GM10847 (cell line): ENCODE measurements around the gene C20orf144.
A peak's percentile ranks its signal among the peaks of the same experiment; 100 is the strongest.

ENCODE experiments used
- POLR2A ChIP-seq: IDR thresholded peaks from 2 replicates; pipeline ENCODE4 v1.6.1; 2011; ENCODE audit not compliant: insufficient read length; ENCODE audit errors: extremely low read depth

Gene C20orf144

DNA sequence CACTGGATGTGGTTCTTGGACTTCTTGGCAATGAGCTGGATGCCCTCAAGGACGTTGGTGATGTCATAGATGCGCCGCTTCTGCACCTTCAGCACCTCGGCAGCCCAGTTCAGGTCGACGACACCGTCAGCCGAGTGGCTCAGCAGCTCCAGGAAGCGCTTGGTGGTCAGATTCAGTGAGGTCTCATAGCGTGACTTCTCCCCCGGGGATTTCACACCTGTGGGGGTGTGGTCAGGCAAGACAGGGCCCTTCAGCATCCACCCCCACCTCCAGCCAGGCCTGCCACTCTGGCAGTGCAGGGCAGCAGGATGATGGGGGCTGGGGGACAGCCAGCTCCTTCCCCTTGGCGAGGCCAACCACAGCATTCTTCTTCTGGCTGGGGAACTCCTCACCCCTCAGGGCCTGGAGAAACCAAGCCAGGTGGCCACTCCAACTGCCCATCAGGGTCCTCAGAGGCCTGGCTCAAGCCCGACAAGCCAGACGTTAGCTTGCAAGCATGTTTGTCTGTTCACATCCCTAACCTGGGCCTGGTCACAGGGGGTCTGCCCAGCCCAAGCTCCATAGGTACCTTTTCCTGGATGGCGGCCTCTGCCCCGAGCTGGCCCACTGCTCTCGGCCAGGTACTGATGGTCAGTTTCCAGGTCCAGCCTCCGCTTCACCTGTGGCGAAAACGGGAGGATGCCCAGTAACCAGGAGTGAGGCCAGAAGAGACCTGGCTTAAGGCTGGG lies 17.8 kb downstream of the C20orf144 start:
- no peak for TF ChIP-seq POLR2A

DNA sequence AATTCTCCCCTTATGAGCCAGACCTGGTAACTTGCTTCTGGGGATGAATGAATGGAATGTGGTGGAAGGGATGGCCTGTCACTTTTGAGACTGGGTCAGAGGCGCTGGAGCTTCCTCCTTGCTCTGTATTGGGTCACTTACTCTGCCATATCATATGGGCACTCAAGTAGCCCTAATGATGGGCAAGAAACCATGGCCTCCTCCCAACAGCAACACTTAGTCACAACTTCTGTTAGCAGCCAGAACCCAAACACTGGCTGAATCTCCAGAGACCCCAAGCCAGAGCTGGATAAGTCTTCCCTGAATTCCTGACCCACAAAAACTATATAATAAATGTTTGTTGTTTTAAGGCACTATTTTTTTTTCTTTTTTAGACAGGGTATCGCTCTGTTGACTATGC lies 18.6 kb downstream of the C20orf144 start:
- no peak for TF ChIP-seq POLR2A

DNA sequence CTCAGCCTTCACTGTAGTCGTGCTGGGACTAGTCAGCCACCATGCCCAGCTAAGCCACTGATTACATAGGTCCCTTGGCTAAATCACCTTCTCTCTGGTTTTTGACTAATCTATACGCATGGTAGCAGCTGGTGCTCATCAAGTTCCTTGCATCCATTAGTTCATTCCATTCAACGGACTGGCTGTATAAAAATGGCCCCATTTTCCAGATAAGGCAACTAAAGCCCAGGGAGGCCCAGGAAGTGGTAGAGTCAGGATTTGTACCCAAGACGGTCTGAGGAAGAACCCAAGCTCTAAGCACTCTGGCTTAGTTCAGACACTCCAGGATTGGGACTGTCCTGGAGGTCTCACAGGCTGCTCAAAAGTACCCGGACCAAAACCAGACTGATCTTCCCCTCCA lies 19.2 kb downstream of the C20orf144 start:
- no peak for TF ChIP-seq POLR2A

DNA sequence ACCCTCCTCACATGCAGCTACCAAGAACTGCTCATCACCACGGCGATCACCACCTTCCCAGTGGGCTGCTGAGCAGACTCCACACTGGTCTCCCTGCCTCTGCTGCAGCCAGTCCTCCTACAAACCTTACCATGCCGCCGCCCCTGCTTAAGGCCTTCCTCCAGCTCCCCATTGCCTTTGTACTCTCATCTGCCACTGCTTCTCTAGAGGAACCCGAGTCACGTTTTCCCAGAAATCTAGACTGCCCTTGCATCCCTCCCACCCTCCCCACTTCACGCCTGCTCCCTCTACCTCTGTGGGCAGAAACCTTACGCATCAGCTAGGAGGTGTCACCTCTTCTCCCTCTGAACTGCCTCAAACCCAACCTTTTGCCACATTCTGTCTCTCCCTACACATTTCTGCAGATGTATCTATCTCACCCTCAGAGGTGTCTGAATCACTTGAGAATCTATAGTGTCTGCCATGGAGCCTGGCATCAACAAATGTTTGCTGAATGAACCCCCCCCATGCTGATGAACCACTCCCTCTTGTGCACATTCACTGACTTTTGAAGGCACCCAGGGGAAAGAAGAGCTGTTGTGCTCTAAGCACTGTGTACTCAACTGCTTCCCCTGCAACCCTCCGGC lies 19.7 kb downstream of the C20orf144 start:
- no peak for TF ChIP-seq POLR2A

DNA sequence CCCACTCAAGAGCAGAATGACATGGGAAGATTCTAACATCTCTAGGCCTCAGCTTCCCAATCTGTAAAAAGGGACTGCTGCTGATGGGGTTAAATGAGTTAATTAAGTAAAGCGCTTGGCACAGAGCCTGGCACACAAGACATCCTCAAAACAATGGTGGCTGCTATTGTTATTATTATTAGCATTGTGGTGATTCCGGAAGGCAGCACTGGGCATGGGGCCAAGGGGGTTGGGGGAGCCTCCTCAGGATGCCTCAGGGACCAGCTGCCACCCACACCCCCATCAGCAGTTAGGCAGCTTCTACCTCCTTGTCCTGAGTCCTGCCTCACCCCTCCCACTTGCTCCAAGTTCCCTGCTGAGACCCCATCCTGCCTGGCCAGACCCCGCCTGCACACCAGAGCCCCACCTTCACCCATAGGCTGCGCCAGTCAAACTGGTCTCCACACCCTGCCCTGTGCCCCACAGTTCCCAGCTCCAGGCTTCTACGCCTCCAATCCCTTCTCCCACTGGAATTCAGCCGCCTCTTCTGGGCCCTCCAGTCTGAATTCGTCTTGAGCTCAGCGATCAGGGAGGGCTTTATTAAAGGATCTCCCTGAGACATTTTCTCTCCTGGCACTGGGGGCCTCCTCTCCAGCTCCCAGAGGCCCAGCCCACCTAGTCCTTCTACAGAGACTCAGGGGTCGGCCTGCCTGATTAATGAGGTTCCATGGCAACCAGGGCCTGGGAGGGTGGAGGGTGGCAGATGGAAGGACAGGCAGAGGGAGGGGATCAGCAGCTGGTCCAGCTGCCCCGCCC lies 22.6 kb downstream of the C20orf144 start:
- TF ChIP-seq POLR2A = no peak

DNA sequence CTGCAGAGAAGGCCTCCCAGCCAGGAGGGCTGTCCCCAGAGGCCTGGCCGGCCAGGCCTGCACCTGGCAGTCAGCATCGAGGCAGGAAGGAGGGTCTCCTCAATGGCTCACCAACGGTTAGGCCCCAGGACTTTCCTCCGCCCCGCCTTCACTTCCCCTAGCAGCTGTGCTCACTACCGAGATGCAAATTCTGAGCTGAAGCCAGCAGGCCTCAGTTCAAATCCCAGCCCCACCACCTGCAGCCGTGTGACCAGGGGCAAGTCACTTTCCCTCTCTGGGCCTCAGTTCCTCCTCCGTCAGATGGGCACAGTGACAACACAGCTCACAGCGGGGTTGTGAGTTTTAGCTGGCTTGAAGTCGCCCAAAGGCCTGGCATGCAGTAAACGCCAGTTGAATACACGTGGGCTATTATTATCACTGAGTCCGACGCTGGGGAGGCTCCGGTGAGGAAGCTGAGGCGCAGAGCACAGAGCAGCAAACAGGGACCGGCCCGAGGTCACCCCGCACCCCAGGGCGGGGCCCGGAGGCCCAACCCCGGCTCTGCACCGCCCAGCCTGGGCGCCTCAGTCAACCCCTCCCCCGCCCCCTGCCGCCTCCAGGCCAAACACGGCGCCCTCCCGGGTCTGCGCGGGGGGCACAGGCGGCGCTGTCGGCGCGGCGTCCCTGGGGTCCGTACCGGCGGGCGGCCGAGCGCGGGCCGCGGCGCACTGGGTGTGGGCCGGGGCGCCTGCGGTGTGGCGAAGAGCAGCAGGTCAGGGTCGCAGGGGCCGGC lies 23.4 kb downstream of the C20orf144 start:
- TF ChIP-seq POLR2A = peak; percentile 40

DNA sequence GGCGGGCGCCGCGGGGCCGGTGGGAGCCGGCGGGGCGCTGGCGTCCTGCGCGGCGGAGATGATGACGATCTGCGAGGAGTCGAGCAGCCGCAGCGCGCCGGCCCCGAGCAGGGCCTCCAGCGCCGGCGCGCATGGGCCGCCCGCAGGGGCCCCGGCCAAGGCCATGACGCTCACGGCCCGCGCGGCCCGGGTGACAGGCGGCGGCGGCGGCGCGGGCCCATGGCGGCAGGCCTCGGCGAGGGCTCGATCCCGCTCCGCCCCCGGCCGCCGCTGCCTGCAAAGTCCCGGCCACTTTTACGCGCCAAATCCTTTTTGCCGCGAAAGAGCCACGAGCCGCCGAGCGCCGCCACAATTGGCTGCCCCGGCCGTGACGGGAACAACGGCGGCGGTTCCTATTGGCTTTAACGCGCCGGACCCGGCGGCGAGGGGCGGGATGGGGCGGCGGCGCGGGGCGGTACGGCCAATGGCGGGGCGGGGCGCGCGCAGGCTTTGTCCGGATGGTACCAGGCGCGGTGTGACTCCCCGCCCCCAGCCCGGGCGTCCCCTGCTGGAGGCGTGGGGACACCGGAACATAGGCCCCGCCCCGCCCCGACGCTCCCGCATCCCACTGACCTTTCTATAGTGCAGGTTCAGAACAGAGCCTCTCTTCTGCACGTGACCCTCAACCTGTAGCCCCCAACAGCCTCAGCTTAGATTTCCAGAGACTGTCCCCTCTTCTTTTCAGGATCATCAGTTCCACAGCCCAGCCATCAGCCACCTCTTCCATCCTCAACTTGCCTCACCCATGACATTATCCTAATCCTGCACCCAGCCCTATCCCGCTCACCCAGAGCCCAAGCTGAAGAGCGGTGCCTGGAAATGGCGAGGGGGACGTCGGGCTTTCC lies 24.2 kb downstream of the C20orf144 start, which contains the start of gene E2F1:
E2F1 (minus strand) TSS at position 286 of the 884 bp plus-strand sequence; CDS start at position 165, 121 bp downstream.
- TF ChIP-seq POLR2A = peak; percentile 43

DNA sequence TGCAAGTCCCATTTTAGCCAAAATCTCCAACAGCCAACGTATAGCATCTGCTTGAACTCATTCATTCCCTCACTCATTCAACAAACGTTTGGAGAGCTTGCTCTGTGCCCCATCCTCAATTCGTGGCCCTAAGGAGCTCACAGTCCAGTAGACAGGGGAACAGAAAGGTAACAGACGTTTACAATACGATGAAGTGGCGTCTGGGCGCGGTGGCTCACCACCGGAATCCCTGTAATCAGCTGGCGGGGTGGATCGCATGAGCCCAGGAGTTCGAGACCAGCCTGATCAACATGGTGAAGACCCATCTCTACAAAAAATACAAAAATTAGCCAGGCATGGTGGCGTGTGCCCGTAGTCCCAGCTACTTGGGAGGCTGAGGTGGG lies 24.8 kb downstream of the C20orf144 start:
- TF ChIP-seq POLR2A = no peak

DNA sequence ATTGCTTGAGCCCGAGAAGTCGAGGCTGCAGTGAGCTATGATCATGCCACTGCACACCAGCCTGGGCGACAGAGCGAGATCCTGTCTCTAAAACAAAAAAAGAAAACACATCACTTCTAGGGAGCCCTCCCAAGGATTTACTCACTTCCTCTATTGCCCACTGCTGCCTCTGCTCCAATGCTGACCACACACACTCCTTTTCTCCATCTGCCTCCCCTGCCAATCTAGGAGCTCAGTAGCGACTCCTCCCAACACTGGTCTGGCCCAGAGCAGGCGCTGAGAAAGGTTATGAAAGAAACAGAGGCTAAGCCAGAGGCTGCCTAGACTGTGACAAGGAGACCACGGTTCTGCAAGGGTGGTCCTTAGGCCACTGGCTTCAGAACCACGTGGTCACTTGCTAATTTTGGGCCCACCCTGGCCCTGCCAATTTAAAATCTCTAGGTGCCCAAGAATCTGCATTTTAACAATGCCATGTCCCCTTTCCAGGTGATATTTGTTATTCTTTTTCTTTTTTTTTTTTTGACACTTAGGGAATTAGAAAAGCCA lies 25.3 kb downstream of the C20orf144 start:
- TF ChIP-seq POLR2A = no peak

DNA sequence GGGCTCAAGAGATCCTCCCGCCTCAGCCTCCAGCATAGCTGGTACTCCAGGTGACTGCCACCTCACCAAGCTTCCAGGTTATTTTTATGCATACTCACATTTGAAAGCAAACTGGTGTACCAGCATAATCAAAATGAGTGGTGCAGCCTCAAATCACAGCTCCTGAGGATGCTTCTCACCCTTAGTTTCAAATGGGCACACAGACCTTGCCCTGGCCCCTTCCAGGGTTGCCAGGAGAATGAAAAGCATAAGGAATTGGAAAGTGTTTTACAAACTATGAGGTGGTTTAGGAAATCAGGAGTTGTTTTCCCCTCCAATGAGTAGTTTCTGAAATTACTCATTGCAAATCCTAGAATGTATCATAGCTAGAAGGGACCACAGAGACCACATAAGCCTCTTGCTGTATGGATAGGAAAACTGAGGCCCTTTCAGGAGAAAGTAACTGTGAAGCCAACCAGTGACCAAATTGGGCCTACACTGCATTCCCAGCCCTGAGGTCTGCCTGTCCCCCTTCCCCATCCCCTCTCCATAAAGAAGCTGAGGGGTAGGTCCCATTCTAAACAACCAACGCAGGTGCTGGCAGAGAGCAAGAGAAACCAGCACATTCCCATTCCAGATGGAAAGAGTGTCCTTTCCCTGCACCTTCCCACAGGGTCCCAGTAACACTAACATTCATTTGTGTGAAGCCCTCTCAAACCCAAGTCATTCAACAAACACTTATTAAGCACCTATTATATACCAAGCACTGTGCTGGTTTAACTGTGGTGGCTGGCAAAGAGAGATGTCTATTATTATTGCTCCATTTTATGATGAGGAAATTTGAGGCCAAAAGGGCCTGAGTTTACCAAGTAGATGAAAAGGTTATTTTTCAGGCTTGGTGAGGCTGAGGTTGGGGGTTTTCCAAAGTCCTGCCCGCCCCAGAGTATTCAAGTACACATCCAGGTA lies 26.1 kb downstream of the C20orf144 start:
- no peak for TF ChIP-seq POLR2A

DNA sequence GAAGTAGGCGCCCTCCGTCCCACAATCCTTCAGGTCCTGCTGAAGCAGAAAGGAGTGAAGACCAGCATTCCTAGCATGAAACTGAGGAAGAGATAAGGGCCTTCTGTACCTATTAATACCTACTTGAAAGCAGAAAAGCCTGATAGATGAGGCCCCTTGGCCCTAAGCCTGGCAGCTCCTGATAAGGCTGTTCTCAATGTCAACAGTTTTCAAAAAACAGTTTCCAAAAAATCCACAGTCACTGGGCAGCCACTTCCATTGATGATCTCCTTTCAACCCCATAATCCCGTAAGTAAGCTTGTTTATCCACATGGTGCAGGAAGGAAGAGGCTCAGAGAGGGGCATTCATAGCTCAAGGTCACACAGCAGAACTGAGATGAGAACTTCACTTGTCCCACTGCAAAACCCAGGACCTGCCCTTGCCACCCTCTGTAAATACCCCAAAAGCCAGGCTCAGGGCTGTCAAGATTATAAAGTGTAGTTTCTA lies 26.9 kb downstream of the C20orf144 start:
- no peak for TF ChIP-seq POLR2A

DNA sequence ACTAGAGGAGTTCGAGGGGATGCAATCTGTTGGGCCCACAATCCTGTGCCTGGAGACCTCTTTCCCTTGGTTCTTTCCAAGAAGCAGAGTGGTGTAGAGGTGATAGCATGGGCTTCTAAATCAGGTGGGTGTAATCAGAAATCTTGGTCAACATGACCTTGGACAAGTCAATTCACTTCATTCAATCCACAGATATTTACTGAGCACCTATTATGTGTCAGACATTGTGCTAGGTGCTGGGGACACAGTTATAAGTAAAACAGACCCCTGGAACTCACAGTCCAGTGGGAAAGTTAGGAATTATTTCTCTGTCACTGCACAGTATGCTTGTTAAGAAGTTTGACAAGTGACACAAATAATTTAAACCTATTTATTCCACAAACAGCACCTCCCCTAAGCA lies 27.4 kb downstream of the C20orf144 start:
- TF ChIP-seq POLR2A = no peak

DNA sequence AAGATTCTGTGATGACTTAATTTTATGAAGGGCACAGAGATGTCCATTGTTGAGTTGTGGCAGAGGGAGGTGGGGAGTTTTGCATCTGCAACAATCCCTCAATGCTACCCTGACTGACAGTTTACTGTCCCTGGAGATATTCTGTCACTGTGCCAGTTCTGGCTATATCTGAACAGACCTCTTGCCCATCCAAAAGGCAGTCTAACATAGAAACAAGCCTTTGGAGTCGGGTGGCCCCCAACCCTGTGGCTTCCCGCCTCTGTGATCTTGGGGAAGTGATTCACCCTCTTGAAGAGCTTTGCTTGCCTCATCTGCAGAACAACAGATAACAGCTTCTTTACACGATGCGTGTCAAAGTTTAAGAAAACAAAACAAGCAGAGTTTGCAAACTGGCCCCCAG lies 27.8 kb downstream of the C20orf144 start:
- TF ChIP-seq POLR2A = no peak
